ENCODE measurements around the gene GPC3. TPM values are rescaled to one million over a fixed set of nuclear protein-coding genes. Genes with fewer than 3 reads are reported as not detected.

GPC3 gene
- total and polyA plus RNA-seq, 2 experiments from 2014 or later, result 36.8 to 60.1 TPM

GRCh38 chrX:133586443-133586842, 399.0 kb downstream of the GPC3 start (continued):
- TF ChIP-seq REST (IDR thresholded peaks at IDR 0.05; ENCODE audit: unreplicated experiment) (no peak), JUNB (IDR thresholded peaks at IDR 0.05; ENCODE audit: unreplicated experiment) (no peak), EZH2 (IDR thresholded peaks at IDR 0.05; ENCODE audit: low read depth, unreplicated experiment) (no peak), ZNF331 (CRISPR knock-in tag; IDR thresholded peaks at IDR 0.05; ENCODE audit: low read depth) (no peak), STAT1 (IDR thresholded peaks at IDR 0.05; ENCODE audit: unreplicated experiment) (no peak), EZH2phosphoT487 (IDR thresholded peaks at IDR 0.05; ENCODE audit: unreplicated experiment) (no peak)

- Histone ChIP-seq H3K9me2 (ENCODE audit: insufficient read depth) (no peaks in the 10 kb centered on the region), H4K20me1 (replicated peaks; ENCODE audit: insufficient read depth) (no peaks in the 10 kb centered on the region), H3K36me3 (ENCODE audit: insufficient read depth) (no peaks in the 10 kb centered on the region), H3K27me3 (ENCODE audit: insufficient read depth) (no peaks in the 10 kb centered on the region), H3K4me3 (no peak overlapping the region), H3K27ac (ENCODE audit: low read depth) (no peak overlapping the region), H3F3A (replicated peaks; ENCODE audit: low read depth) (no peaks in the 10 kb centered on the region), H3K4me1 (ENCODE audit: insufficient read depth) (no peaks in the 10 kb centered on the region), H2AFZ (no peak overlapping the region), H3K79me2 (replicated peaks; ENCODE audit: insufficient read depth) (no peaks in the 10 kb centered on the region), H3K4me2 (no peak overlapping the region)
- H3K27me3 Mint-ChIP-seq (ENCODE audit: insufficient read depth, low read depth, poor library complexity), result no peaks in the 10 kb centered on the region
- H3K36me3 Mint-ChIP-seq (ENCODE audit: low read depth), result no peaks in the 10 kb centered on the region
- H3K4me3 Mint-ChIP-seq, result no peak overlapping the region
- DNase-seq (ENCODE audit: low spot score) (no peak), ATAC-seq (no peak)
- peaks cover 27% of the 10 kb centered on the region for H3K4me1 Mint-ChIP-seq
- H3K9me3 Mint-ChIP-seq, result no peaks in the 10 kb centered on the region
- H3K27ac Mint-ChIP-seq, result no peak overlapping the region
- TF ChIP-seq ZNF114 (CRISPR knock-in tag; IDR thresholded peaks at IDR 0.05) (no peak), JUNB (IDR thresholded peaks at IDR 0.05; ENCODE audit: unreplicated experiment) (no peak), CTCF (conservative IDR thresholded peaks at IDR 0.05; ENCODE audit: low read depth in 2 of 2) (no peak), ZNF462 (CRISPR knock-in tag; IDR thresholded peaks at IDR 0.05) (no peak), STAT1 (IDR thresholded peaks at IDR 0.05; ENCODE audit: unreplicated experiment) (no peak), ETS1 (IDR thresholded peaks at IDR 0.05) (no peak), NANOG (IDR thresholded peaks at IDR 0.05; ENCODE audit: borderline replicate concordance) (no peak), EZH2 (IDR thresholded peaks at IDR 0.05; ENCODE audit: low read depth, unreplicated experiment) (no peak), ZNF331 (CRISPR knock-in tag; IDR thresholded peaks at IDR 0.05; ENCODE audit: low read depth) (no peak), EZH2phosphoT487 (IDR thresholded peaks at IDR 0.05; ENCODE audit: unreplicated experiment) (no peak), POLR2AphosphoS5 (IDR thresholded peaks at IDR 0.05; ENCODE audit: low read depth) (no peak), CREB1 (CRISPR knock-in tag; IDR thresholded peaks at IDR 0.05; ENCODE audit: low read depth) (no peak)
Observed at GRCh38 chrX:133583825-133584224, 401.6 kb downstream of the GPC3 start.

All from GM23338 (cell line).